Activated T-cell treated with anti-CD3 and anti-CD28 coated beads, Interleukin-2, amount 50 U/mL, for 24 hours (primary cell): ENCODE measurements around the gene ST6GALNAC5.

Experiments
- DNase-seq: peaks from one replicate; pipeline ENCODE4 v3.0.0-alpha.2; 2020
- H3K27ac Mint-ChIP-seq: 2 replicates; pipeline ENCODE4 v1.8.0; 2020; ENCODE audit warnings: mild to moderate bottlenecking, mixed read lengths
- H3K27me3 Mint-ChIP-seq: 2 replicates; pipeline ENCODE4 v1.8.0; 2020; ENCODE audit warnings: mixed read lengths
- H3K36me3 Mint-ChIP-seq: 2 replicates; pipeline ENCODE4 v1.8.0; 2020; ENCODE audit warnings: low read depth, mixed read lengths
- H3K4me1 Mint-ChIP-seq: 2 replicates; pipeline ENCODE4 v1.8.0; 2020; ENCODE audit warnings: low read depth, mixed read lengths
- H3K4me3 Mint-ChIP-seq: 2 replicates; pipeline ENCODE4 v1.8.0; 2020; ENCODE audit warnings: mild to moderate bottlenecking, moderate library complexity, mixed read lengths
- H3K9me3 Mint-ChIP-seq: 2 replicates; pipeline ENCODE4 v1.8.0; 2020; ENCODE audit warnings: mixed read lengths

Gene ST6GALNAC5

DNA sequence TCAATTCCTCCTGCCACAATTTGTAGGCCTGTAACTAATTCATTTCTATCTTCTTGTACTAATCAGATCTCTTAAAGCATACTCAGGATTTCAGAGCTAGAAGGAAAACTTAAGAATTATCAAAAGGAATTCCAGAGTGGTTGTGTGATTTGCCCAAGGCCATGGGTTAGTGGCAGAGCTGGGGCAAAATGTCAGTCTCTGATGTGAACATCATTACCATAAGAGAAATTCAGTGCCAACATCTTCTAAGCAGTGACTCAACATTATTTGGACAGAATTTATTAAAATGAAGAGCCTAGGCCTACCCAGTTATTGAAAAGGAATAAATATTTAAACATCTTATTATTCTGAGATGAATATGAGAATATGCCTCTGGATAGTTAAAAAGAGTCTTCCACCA is 14.5 kb downstream of the ST6GALNAC5 start:
- Mint-ChIP-seq H3K27ac (no peak overlapping the region), H3K4me3 (no peak overlapping the region), H3K4me1 (no peaks in the 10 kb centered on the region), H3K9me3 (no peaks in the 10 kb centered on the region), H3K27me3 (no peaks in the 10 kb centered on the region), H3K36me3 (no peaks in the 10 kb centered on the region)
- DNase-seq = no peak

DNA sequence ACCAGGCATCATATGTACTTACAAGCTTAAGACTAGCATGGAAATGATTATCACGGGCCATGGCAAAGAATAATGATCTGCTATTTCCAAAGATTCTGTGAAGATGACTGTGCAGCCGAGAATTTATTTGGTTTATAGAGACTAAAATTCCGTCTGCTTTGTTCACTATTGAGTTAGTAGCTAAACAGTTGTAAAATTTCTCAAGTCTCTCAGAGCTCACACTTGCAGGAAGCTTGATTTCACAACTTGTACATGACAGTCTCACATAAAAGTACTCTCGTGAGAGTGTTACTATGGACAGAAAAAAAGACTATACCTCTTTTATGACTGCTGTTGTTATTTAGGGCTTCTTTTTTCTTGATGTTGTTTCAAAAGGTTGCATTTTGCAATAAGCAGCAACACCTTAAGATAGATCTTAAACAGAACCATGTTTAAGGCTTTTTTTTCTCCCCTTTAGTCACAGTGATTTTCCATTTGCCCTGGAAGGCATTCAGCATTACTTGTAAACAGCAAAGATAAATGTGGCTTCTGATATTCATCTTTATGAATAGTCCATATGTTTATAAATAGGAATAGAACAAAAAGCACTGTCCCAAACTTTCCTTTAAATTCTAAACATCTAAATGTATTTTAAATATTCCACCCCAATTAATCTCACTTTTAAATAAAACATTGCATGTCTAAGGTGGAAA is 24.8 kb downstream of the ST6GALNAC5 start:
- H3K36me3 Mint-ChIP-seq = no peaks in the 10 kb centered on the region
- peaks cover 8% of the 10 kb centered on the region for H3K27me3 Mint-ChIP-seq
- H3K4me1 Mint-ChIP-seq = no peaks in the 10 kb centered on the region
- no peak overlapping the region for H3K4me3 Mint-ChIP-seq
- H3K9me3 Mint-ChIP-seq = peaks cover 3% of the 10 kb centered on the region
- DNase-seq = no peak
- H3K27ac Mint-ChIP-seq = no peak overlapping the region

DNA sequence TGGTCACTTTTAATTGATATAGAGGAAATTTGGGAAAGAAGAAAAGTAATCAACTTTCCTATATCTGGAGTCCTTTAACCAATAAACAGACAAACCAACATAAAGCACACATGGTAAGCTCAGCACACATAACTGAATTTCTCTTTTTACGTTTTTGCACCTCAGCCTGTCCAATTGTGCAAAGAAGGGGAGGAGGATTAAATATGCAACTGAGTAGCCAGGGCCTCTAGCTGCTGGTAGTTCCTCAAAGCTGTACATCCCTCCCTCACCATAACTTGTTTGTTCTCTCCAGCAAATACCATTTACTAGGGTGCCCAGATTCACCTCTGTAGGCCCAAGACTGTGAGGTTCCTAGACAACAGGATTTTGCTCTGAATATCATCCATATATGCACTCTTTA is 25.4 kb downstream of the ST6GALNAC5 start:
- no peaks in the 10 kb centered on the region for H3K36me3 Mint-ChIP-seq
- peaks cover 8% of the 10 kb centered on the region for H3K27me3 Mint-ChIP-seq
- H3K4me1 Mint-ChIP-seq = no peaks in the 10 kb centered on the region
- H3K4me3 Mint-ChIP-seq = no peak overlapping the region
- H3K9me3 Mint-ChIP-seq = peaks cover 3% of the 10 kb centered on the region
- no peak overlapping the region for H3K27ac Mint-ChIP-seq
- no peak for DNase-seq

DNA sequence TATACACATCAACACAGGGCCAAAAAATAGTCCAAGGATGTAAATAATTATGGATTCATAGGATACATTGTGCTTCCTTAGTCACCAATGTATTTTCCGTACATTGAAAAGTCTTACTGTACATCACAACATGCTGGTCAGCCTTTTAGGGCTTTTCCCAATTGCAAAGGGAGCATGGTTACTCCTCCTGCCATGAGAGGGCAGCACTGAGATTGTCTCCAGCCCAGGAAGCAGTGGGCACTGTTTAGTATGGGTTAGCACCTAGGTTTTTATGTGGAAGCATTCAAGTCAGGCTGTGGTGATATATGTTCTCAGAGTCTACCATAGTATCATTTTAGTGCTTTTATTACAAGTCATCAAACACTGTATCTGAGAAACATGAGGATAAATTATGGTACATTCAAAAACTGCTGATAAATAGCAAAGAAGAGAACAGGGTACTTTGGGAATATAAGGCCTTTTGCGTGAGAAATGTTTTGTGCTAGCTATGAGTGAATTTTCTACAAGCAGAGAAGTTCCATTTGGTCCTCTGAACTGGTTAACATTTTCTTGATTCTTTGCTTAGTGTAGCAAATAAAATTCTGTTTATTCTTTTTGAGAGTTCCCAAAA is 34.0 kb downstream of the ST6GALNAC5 start:
- Mint-ChIP-seq H3K27ac (no peak overlapping the region), H3K27me3 (no peaks in the 10 kb centered on the region), H3K4me1 (peaks cover 1% of the 10 kb centered on the region), H3K4me3 (no peak overlapping the region), H3K36me3 (no peaks in the 10 kb centered on the region), H3K9me3 (no peaks in the 10 kb centered on the region)
- no peak for DNase-seq

DNA sequence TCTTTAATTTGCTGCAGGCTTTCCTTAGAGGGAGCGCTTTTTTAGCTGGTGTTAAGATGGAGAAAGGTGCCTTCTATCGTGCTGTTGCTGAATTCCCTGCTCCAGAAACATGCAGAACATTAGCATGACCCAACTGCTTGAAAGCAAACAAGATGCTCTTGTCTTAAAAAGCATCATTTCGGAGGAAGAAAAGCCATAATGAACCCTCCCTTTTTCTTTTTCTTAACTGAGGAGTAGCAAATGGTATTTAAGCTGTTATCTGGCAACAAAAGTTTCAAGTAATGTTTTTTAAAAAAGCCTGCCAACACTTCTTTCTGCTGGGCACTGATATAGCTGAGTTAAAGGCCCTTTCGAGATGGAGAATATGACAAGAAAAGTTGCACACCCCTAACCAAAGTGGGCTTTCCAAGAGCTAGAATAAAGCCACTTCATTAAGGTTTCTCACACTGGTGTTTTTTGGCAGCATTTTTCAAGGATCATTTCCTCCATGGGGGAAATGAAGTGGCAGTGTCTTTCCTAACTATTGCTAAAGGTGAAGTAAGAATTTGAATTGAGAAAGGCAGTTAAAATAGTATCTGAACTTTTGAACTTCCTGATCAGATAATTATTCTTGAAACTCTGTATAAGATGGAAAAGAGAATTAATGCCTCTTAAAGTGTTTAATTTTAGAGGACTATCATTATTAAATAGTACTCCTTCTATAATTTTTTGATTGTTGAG is 38.8 kb downstream of the ST6GALNAC5 start:
- no peak for DNase-seq
- Mint-ChIP-seq H3K4me3 (no peak overlapping the region), H3K4me1 (peaks cover 1% of the 10 kb centered on the region), H3K36me3 (no peaks in the 10 kb centered on the region), H3K27me3 (no peaks in the 10 kb centered on the region), H3K27ac (no peak overlapping the region), H3K9me3 (peaks cover 4% of the 10 kb centered on the region)

DNA sequence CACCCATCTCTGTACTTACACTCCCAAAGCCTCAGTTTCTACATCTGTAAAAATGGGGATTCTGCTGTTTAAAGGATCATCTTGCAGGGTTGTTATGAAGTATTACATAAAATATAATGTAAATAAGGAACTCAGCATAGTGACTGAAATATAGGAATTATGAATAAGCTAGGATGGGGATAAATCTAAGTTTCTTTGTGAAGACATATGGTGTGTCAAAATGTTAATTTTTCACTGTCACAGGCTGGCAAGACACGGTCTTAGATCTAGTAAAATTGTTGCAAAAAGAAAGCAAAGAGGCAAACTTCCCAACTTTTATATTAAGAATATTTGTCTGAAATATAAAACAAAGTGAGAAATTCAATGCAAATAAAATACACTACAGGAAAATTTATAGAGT is 42.0 kb downstream of the ST6GALNAC5 start:
- no peak overlapping the region for H3K4me3 Mint-ChIP-seq
- no peak overlapping the region for H3K27ac Mint-ChIP-seq
- H3K4me1 Mint-ChIP-seq = no peaks in the 10 kb centered on the region
- H3K27me3 Mint-ChIP-seq = peaks cover 7% of the 10 kb centered on the region
- no peak for DNase-seq
- no peaks in the 10 kb centered on the region for H3K36me3 Mint-ChIP-seq
- H3K9me3 Mint-ChIP-seq = peaks cover 4% of the 10 kb centered on the region

DNA sequence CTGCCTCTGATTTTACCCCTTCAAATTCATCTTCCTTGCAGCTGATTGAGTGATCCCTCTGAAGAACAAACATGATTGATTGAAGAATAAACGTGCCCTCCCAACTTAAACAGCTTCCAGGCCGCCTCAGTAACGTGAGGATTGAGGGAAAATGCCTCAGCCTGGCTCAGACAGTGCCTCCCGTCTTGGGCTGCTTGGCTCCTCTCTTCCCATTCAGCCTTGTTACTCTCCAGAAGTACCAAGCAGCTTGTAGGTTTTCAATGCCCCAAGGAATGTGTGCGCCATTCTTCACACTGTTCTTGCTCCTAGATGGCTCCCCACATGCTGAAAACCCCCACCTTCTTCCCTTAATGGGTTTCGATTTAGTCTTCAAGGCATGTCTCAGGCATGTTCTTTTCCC is 51.8 kb downstream of the ST6GALNAC5 start:
- peaks cover 5% of the 10 kb centered on the region for H3K27me3 Mint-ChIP-seq
- no peaks in the 10 kb centered on the region for H3K9me3 Mint-ChIP-seq
- H3K4me3 Mint-ChIP-seq = no peak overlapping the region
- no peak for DNase-seq
- no peaks in the 10 kb centered on the region for H3K4me1 Mint-ChIP-seq
- no peak overlapping the region for H3K27ac Mint-ChIP-seq
- H3K36me3 Mint-ChIP-seq = no peaks in the 10 kb centered on the region

DNA sequence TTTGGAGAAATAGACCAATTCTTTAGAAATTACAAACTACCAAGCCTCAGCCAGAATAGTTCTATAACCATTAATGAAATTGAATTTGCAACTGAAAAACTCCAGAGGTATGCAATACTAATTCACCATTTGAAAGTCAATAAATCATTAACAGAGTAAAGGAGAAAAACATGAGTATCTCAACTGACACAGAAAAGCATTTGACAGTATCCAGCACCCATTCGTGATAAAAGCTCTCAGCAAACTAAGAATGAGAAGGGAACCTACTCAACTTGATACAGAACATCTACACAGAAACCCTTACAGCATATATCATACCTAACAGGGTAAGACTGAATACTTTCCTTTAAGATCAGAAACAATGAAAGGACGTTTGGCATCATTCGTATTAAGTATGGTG is 54.3 kb downstream of the ST6GALNAC5 start:
- H3K9me3 Mint-ChIP-seq = no peaks in the 10 kb centered on the region
- no peak overlapping the region for H3K4me3 Mint-ChIP-seq
- H3K27me3 Mint-ChIP-seq = peaks cover 5% of the 10 kb centered on the region
- no peaks in the 10 kb centered on the region for H3K36me3 Mint-ChIP-seq
- no peak overlapping the region for H3K27ac Mint-ChIP-seq
- no peaks in the 10 kb centered on the region for H3K4me1 Mint-ChIP-seq
- no peak for DNase-seq

DNA sequence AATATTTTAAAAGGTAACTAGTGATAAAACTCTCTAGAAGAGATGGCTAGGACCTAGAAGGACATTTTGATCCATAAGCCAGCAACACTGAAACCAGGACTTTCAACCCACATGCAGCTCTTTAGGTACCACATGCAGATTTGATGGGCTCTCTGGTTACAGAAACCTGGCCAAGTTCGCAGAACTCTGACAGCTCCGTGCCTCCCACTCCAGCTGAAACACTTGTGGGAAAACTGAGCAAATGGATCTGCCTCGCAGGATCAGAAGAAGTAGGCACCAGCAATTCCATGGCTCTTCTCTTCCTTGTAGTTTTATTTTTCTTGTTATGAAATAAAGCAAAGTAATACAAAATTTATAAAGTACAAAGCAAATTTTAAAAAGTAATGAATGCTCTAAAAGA is 58.5 kb downstream of the ST6GALNAC5 start:
- H3K4me3 Mint-ChIP-seq = no peak overlapping the region
- H3K27me3 Mint-ChIP-seq = peaks cover 3% of the 10 kb centered on the region
- no peak overlapping the region for H3K27ac Mint-ChIP-seq
- H3K36me3 Mint-ChIP-seq = no peaks in the 10 kb centered on the region
- H3K9me3 Mint-ChIP-seq = peaks cover 5% of the 10 kb centered on the region
- DNase-seq = no peak
- H3K4me1 Mint-ChIP-seq = no peaks in the 10 kb centered on the region

DNA sequence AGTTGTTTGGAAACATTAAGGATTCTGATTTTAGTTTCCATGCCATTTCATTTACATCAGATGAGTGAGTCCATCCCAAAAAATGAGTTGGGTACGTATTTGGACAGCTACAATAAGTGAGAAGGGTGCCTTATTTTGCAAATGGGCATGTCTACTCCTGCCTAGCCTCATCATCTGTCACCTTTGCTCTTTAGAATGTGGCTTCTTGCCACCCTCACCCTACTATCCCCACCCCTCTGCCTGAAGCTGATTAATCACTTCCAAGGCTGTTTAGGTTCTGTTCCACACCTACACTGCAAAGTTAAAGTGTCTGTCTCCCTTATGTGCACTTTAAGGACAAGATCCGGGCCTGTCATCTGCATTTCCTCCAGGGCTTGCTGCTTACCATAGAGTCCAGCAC is 61.2 kb downstream of the ST6GALNAC5 start:
- no peak overlapping the region for H3K4me3 Mint-ChIP-seq
- H3K27ac Mint-ChIP-seq = no peak overlapping the region
- peaks cover 8% of the 10 kb centered on the region for H3K9me3 Mint-ChIP-seq
- H3K36me3 Mint-ChIP-seq = no peaks in the 10 kb centered on the region
- no peak for DNase-seq
- H3K4me1 Mint-ChIP-seq = no peaks in the 10 kb centered on the region
- H3K27me3 Mint-ChIP-seq = peaks cover 3% of the 10 kb centered on the region

DNA sequence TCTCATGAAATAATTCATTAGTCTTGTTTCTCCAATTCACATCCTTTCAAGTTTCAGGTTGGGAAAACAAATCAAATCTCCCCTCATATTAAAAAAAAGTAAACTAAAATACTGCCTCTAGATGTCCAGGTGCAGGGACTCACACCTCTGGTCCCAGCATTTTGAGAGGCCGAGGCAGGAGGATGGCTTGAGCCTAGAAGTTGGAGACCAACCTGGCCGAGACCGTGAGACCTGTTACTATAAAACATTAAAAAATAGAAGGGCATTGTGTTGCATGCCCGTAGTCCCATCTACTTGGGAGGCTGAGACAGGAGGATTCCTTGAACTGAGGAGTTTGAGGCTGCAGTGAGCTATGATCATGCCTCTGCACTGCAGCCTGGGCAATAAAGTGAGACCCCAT is 61.9 kb downstream of the ST6GALNAC5 start:
- H3K9me3 Mint-ChIP-seq = peaks cover 8% of the 10 kb centered on the region
- DNase-seq = no peak
- H3K4me1 Mint-ChIP-seq = no peaks in the 10 kb centered on the region
- H3K27me3 Mint-ChIP-seq = peaks cover 3% of the 10 kb centered on the region
- no peaks in the 10 kb centered on the region for H3K36me3 Mint-ChIP-seq
- no peak overlapping the region for H3K4me3 Mint-ChIP-seq
- H3K27ac Mint-ChIP-seq = no peak overlapping the region

DNA sequence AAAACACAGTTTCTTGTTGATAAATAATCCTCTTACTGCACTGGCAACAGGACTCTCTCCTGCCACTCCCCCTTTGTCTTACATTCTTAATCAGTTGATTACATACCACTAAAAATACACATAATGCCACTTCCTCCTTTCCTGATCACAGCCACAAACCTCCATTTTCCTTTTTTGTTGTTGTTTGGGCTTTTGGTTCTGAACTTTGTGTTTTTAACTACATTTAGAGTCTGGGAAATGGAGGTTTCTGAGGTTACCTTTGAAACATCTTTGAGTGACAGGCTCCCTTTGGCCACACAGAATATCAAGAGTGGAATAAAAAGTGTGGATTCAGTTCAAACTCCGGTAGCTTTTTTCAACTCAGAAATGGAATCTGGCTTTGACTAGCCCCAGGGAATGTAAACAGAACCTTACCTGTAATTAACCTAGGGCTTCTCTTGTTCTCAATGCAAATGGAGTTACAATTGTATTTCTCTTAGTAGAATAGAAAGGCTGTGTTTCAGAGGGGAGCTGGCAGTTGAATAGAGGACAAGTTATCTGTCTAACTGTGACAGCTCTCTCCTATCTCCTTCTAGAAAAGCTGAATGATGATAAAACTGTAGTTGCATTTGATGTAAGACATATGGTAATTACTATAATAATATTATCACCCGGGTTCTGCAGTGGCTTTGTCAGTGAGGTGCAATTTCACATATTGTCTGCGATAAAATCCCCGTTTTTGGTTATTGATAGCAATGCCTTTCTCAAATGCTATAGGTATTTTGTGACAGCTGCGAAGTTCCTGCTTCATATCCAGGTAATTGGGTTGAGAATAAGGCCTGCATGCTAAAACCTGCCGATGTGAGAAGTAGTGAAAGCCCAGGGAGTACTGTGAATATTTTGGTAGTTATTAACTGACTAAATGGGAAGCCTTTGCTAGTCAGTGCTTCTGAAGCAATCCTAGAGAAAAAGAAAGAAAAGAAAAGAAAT is 66.9 kb downstream of the ST6GALNAC5 start:
- peaks cover 8% of the 10 kb centered on the region for H3K9me3 Mint-ChIP-seq

DNA sequence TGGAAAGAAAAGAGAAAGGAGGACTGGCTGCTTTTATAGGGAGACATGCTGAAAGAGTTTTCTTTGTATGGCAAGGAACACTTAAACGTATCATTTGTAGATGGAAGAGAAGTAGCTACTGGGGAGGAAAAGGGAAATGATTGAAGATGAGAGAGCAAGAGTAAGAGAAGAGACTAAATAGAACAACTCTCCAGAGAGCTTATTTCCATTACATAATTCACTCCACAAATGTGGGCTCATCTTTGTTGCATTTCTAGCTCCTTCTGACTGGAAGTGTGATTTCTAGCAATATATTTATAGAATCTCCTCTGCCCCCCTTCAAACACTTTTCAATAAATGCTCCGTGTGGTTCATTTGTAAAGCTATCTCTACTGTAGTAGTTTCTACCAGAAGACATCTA is 71.0 kb downstream of the ST6GALNAC5 start:
- H3K9me3 Mint-ChIP-seq = no peaks in the 10 kb centered on the region
- H3K27me3 Mint-ChIP-seq = no peaks in the 10 kb centered on the region
- H3K36me3 Mint-ChIP-seq = no peaks in the 10 kb centered on the region
- H3K27ac Mint-ChIP-seq = no peak overlapping the region
- no peak for DNase-seq
- H3K4me1 Mint-ChIP-seq = no peaks in the 10 kb centered on the region
- H3K4me3 Mint-ChIP-seq = no peak overlapping the region

More for the DNA sequence above, 66.9 kb downstream of the ST6GALNAC5 start:
- Mint-ChIP-seq H3K27ac (no peak overlapping the region), H3K4me3 (no peak overlapping the region), H3K4me1 (no peaks in the 10 kb centered on the region), H3K36me3 (no peaks in the 10 kb centered on the region), H3K27me3 (no peaks in the 10 kb centered on the region)
- DNase-seq = no peak

DNA sequence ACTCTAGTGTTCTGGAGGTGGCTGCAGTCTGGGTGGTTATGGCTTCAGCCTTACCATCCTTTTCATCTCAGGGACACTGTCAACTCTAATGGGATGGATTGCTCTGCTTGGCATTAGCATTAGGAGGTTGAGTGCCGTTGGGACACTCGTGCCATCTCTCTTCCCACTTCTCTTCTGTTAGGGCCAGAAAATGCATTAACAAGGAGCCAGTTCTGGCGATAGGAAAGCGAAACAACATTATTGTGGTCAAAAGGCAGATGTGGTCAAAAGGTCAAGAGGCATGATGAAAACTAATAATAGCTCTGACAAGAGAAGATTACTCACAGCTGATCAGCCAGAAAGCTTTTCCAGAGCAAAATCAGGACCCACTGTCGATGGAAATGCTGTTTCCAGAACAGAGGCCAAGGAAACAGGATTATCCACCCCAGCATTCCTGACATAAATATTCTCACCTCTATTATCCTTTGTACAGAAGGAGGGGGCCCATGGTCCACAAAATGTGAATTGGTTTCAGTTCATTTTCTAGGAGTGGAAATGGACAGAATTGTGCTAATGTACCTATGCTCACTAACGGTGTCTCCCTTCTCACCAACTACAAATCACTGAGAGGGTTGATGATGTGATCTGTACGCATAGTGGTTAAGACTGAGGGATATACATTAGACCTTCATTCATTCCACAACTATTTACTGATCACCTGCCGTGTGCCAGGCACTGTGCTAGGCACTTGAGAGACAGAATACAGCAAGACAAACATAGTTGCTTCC is 72.0 kb downstream of the ST6GALNAC5 start:
- Mint-ChIP-seq H3K4me1 (no peaks in the 10 kb centered on the region), H3K27ac (no peak overlapping the region), H3K27me3 (no peaks in the 10 kb centered on the region), H3K9me3 (no peaks in the 10 kb centered on the region), H3K4me3 (no peak overlapping the region), H3K36me3 (no peaks in the 10 kb centered on the region)
- DNase-seq = no peak
